Inferior parietal cortex (tissue), 1 donor: Measurements from ENCODE around the gene DCUN1D4.
"Not testable (repeated sequence)": the region's sequence is repeated elsewhere in the genome, so short reads cannot be mapped to it uniquely, and the experiment has no call there.

Experiments used
- DNase-seq: peaks from one replicate; pipeline ENCODE4 v3.0.0-alpha.2; 2016; ENCODE audit errors: extremely low spot score

DCUN1D4 gene

DNA sequence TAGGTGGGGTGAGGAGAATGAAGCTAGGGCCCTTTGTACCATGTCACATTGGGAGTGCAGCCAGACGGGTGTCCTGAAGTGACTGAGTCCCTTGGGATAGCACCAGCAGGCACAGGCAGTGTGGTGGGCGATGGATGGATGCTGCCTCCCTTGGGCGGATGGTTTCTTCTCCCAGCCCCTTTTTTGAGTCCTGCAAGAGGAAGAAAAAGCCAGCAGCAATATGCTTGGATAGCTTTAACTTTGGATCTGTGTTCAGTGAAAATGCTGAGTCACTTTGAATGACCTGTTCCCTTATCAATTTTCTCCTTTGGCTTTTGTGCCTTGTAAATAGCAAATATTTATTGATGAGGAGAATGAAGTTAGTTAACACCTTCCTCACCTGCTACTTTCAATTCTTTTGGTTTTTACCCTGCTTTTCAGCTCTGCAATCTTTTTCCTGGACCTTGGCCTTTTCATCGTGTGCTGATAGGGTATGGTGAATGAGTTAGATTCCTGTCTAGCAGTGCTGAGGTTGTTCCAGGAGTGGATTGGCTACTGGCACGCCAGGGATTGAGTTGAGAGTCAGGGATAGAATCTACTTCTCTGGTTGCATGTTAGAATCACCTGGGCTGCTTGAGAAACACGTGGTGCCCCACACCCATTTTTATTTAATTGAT, 10.2 kb downstream of the DCUN1D4 start:
- no peak for DNase-seq

DNA sequence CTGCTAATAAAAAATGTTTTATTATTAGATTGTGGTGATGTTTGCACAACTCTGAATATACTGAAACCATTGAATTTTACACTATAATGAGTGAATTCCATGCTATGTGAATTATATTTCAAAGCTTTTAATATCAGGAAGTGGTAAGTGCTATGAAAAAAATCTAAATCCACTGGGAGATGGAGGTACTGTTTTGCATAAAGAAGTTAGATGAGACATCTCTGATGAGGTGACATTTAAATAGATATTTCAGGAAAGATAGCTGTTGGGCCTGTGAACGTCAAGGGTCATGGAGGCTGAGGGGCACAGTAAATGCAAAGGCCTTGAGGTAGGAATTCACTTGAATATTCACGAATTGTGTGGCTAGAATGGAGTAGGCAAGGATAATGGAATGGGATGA, 12.3 kb downstream of the DCUN1D4 start:
- no peak for DNase-seq

DNA sequence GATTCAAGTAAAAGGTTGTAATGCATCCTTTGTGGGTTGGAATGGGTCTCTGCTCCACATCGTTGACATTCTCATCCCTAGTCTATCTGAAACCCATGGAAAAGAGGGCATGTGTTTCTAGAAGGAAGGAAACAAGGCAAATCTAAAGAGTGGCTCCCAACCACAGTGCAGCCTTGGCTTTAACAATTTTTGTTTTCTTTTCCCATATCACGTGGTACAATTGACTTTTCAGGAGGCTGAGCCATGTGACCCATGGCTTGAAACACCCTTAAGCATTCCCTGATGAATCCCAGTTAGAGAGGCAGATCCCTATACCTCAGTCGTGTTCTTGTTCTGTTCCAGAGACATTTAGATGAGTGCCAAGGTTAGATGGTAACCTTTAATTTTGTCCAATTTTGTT, 12.8 kb downstream of the DCUN1D4 start:
- DNase-seq: no peak

DNA sequence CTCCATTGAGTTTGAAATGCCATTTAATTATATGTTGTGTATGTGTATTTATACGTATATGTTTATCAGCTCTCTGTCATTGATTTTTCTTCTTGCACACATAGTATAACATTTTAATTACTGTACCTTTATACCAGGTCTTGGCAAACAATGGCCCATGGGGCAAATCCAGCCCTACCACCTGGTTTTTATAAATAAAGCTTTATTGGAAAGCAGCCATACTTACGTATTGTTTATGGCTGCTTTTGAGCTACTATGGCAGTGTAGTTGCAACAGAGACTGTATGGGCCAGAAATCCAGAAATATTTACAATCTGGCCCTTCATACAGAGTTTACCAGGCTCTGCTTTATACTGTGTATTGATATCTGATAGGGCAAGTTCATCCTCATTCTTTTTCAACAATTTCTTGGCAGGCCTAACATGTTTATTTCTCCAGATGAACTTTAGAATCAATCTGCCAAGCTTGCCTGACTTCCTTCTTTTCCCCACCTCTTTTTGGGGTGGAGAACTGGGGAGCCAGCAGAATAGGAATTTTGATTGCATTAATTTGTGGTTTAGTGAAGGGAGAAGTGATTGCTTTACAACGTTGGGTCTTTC, 15.8 kb downstream of the DCUN1D4 start:
- DNase-seq: no peak

DNA sequence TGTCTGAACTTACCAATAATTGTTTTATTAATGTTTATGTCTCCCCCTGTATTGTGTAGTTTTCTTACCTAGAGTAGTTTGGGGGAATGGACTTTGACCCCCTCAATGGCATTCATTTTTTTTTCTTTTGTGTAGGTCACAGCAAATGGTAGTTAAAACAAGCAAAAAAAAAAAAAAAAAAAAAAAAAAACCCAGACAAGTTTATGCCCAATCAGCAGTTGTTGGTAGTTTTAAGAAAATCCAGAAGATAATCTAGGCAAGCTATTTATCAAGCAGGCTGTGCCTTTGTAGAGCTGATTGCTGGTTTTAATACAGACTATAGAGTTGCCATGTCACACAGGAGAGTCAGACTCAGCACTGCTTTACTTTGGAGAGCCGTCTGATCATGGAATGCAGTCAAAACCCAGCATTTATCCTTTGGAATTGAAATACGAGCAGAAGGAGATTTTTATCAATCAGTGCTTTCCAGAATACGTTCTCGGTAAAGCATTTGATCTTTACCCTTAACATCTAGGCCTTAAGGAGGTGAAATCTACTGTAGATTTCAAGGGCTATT, 16.6 kb downstream of the DCUN1D4 start:
- DNase-seq: no peak

DNA sequence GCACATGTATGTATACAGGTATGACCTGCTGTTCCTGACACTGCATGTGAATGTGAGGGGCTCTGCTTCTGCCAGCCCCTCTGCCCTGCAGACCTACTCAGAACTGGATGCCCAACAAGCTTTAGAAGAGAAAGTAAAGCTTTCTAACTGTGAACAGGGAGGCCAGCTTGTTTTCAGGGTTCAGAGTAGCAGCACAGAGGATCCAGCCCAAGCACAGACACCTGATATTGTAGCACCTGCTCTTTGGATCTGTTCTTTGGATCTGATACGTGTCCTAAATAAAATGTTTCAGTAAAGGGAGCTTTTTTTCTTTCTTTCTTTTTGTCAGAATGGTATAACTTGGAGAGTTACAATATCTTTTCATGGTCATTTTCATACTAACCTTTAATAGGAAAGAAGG, 19.2 kb downstream of the DCUN1D4 start:
- no peak for DNase-seq

DNA sequence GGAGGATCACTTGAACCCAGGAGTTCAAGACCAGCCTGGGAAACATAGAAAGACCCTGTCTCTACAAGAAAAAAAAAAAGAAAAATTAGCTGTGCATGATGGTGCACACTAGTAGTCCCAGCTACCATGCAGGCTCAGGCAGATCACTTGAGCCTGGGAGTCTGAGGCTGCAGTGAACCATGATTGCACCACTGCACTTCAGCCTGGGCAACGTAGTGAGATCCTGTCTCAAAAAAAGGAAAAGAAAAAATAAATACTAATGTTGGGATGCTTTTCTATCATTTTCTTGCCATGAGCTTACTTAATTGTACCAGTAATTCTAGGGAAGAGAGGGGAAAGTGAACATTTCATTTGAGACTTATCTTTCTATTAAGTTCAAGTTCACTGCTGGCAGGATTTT, 19.8 kb downstream of the DCUN1D4 start:
- no peak for DNase-seq

DNA sequence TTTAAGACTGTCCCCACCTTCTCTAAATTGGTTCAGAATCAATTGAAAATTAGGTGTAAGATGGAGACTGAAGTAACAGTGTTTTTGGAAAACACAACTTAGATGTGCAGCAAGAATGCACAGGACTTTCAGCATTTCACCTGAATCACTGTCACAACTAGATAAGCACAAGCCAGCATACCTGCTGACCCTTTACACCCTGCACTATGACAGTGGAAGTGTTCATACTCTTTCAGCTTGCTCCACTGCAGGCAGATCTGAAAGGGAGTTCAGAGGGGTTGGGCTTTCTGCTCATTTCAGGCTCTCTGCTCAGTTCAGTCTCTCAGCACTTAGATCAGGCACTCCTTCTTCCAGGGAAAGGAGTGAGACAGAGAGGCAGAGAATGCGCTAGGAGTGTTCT, 22.8 kb downstream of the DCUN1D4 start:
- no peak for DNase-seq

DNA sequence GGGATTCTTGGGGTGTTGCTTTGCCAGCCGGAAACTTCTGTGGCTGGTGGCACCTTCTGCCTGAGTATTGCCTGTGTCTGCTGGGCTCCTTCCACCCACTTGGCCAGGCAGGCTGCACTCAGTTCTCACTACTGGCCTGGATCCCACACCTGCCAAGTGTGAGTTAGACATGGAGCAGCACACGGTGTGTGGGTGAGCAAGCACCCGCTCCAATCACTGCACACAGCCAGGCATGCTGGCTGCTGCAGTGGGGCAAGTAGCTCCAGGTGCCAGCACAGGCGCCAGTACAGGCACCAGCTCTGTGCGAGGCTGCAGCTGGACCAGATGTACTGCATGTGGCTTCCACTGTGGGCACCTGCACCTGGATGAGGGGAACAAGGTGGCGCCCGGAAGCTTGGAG, 23.9 kb downstream of the DCUN1D4 start:
- no peak for DNase-seq

DNA sequence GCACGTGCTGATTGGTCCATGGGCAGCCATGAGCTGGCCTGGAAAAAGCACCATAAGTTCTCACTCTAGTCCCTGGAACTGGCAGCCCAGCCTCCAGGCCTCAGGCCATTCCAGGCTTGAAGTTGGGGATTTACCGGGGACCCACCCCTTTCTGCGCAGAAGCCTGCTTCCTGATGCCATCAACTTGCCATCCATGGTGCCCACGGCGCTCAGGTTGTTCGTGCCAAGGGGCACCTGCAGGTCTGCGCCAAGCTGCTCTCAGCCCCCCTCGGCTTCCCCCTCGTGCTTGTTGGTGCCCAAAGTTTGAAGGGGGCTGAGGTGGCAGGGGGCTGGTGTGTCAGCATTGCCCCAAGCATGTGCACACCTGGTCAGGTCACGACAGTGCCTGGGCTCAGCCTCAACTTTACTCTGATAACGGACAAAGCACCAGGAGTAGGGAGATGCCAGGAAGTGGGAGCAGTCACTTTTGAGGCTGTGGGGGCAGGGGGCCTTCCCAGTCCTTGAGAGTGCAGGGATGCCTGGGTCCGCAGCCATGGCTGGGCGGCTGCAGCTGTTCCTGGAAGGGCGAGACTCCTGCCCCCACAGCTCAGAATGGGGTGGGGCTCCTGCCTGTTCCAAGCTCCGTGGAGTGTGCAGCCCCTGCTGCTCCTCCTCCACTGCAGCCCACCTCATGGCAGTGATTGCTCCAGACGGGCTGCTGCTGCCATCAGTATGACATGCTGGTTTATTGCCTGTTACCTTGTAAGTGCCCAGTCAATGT, 24.9 kb downstream of the DCUN1D4 start:
- DNase-seq: no peak

DNA sequence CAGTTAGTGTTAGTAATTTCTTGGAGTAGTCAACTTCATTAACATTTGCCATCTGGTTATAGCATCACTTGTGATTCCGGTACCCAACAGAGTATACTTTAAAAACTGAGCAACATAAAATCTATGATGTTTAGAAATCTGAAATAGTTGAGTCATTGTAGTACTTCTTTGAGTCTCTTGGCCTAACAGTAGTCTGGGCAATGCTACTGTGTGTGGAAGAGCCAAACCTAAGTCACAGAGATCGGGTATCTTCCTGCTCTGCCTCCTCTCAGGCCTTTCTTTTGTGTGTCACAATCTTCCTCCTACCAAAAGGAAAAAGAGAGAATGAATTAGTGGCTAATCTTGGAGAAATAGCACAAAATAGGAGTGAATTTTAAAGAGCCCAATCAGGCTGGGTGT, 25.5 kb downstream of the DCUN1D4 start:
- DNase-seq: no peak

DNA sequence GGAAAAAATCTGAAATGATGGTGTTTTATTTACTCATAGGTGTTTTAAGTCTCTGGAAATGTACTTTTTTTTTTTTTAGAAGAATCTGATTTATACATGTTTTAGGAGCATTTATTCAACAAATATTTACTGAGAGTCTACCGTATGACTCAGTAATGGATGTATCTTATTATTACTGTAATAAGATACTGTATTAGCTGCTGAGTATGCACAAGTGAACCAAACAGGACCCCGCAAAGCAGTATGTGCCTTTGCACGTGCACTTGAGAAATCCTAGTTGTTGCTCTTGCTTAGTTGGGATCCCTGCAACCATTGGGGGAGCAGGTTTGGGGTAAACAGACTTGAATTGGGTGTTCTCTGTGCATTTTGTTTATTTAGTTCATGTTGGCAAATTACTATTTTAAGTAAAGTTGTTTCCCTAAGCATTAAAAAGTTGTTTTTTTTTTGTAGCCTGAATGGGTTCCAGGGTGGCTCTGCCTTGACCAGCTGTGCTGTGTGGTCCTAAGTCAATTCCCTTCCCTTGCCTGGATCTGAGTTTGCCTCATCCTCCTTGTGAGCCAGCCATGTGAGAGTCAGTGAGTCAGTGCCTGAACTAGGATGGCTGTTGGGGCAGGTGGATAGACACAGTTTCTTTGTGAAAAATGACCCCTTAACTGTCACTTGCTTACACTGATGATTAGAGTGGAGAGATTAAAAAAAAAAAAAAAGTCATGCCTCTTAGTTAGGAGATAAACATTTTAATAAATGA, 27.7 kb downstream of the DCUN1D4 start:
- no peak for DNase-seq

DNA sequence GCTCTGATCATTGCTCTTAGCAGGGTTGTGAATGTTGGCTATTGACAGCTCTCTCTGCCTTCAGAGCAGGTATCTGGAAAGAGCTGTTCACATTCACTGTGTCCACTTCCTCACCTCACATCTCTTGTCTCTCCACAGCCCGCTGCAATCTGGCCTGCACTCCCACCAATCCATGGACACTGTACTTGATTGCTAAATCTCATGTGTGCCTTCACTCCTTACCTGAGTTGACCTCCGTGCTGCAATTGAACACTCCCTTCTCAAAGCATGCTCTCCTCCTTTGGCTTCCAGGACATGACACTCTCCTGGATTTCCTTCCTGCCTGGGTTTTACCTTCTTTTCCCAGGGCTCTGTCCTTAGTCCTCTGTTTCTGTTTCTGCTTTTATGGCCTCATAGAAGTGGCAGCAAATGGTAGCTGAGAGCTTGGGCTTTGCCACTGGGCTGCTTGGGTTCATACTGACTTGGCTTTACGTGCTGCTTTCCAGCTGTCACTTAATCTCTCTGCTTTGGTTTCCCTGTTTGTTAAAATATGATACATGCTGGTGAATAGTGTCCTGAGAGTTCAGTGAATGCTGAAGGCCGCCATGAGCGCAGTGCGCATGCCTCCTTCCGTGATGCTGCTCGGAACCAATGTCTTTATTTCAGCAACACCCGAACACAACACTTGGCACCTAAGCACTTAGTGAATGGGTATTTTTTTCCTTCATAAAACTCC, 29.5 kb downstream of the DCUN1D4 start:
- DNase-seq: no peak

DNA sequence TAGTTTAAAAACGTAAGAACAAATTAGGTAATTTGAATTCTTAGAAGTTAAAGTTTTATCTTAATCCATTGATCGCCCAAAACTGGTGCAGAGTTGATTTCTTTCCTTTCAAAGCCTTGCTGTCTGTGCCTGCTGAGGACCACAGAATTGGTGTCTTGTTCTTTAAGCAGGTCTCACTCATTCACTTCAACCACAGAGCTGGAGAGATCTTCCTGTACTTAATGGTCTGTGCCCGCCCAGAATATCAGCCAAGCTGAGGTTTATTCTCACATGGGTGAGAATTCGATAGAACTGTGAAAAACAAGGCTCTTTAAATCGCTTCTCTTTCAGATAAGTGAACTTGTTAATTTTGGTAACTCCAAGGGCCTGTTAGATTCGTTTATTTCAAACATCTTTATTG, 31.6 kb downstream of the DCUN1D4 start:
- no peak for DNase-seq

DNA sequence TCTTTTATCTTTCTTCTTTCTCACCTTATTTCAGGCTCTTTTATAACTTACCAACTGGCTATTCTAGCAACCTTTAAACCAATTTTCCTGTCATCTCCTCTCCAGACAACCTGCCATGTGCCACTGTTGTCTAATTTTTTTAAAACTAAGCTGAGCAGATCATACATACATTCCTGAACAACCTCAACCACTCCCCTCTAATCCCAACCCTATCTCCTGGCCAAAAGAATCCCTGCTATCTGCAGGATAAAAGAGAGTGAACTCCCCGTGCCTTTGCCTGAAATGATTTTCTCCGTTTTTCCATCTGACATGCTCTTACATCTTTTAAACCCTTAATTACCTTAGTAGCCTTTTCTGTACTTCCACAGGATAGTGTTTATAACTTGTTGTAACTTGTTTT, 35.5 kb downstream of the DCUN1D4 start:
- no peak for DNase-seq

DNA sequence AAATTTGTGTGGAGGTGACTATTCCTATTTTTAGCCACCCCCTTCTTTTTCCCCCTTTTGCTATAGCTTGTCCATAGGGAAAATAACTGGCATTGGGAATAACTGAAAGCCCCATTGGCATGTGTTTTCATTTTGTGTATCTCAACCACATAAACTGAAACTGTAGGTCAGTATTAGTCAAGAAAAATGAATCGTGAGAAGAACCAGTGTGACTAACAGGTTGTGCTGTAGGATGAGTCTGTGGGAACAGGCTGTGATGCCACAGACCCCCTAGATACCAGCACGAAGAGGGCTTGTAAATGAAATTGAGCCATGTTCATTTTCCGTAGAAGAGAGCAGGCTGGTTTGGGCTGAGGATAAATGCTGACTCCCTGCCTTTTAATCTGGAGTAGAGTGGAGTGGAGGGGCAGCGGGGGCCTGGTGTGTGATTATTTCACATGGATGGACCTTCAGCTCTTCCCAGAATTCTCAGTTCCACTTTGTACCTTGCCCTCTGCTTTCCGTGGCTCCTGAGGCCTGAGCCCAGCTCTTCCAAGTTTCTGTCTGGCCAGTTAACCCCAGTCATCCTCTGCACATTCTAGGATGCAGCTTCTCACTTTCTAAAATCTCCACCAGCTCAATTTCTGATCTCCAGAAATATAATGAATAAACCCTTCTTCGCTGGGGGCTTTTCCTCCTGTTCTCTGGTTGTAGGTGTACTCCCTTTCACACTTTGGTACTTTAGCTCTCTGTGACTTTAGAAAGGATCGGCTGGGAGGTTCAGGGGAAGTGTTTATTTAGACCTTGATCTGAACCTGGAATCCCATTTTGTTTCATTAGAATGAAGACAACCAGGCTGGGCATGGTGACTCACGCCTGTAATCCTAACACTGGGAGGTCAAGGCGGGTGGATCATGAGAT, 37.3 kb downstream of the DCUN1D4 start:
- no peak for DNase-seq

DNA sequence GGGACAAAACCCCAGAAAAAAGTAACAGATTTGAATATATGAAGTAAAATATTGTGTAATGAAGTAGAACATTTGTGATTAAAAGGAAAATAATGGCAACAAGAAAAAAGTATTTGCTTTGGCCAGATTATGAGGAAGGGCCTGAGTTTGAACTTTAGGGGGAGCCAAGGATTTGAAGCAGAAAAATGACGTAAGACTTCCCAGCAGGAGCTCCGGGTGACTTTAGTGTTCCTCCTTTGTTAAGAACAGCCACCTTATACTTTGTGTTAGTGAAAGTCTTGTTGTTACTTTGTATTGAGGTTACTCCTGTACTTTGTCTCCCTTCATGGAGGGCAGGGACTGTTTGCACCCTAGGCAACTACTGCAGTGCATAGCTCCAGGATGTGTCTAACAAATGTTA, 41.1 kb downstream of the DCUN1D4 start:
- DNase-seq: no peak

DNA sequence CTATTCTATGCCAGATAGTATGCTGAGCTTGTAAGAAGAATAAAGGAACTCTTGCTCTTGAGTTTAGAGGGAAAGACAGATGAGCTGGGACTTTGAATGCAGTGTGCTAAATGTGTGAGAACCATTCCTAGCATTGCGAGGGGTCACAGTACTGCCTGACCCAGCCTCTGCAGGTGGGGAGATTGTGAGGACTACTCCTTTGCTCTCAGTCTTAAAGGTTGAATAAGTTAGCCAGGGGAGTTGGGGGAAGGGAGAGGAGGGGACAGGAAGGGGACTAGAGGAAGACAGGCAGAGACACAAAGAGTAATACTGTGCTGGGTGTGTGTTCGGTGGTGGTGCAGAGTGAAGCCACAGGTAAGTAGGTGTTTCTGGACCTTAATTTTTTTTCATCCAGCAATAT, 41.7 kb downstream of the DCUN1D4 start:
- no peak for DNase-seq

DNA sequence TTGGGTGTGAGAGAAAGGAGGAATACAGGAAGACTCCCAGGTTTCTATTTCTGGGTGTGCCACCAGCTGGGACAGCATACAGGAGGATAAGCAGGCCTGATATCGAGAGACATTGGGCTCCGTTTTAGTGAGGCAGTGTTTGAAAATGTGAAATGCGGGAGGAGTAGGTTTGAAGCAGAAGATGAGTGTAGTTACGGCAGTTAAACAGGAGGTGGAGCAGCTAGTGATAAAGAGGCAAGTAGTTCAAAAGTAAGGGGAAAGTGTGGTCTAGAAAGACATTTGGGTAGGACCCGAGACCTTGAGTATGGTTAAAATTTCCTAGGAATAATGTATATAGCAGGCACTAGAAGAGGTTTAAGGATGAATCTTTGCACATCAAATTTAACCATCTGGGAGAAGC, 42.4 kb downstream of the DCUN1D4 start:
- DNase-seq: no peak

DNA sequence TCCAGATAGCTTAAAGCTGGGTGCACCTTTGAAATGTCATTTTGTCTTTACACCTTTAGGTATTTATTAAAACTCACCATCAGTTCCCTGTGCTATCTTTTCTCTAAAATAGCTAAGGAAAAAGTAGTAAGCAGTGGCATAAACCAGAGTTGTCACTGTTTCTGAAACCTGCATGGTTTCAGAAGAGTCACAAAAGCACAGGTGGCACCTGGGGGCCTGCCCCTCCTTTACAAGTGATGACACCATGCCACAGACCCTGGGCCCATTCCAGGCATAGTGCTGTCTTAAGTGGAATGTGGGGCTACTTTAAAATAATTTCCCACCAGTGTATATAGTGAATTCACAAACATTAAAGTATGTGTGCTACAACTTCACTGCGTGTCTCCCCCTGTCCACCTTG, 47.8 kb downstream of the DCUN1D4 start:
- DNase-seq: no peak

DNA sequence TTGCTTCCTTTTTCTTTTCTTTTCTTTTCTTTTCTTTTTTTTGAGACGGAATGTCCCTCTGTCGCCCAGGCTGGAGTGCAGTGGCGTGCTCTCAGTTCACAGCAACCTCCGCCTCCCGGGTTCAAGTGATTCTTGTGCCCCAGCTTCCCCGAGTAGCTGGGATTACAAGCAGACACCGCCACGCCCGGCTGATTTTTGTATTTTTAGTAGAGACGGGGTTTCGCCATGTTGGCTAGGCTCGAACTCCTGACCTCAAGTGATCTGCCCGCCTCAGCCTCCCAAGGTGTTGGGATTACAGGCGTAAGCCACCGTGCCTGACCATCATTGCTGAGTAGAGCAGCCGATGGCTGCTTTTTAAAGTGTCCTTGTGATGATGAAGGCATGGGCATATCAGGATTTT, 50.4 kb downstream of the DCUN1D4 start:
- DNase-seq: not testable (repeated sequence)
